HG02759 (cell line): ENCODE results near the gene ASCC3.

Source experiments
- ATAC-seq: cut with Tn5 transposase; IDR thresholded peaks from one replicate; pipeline ENCODE4 v1.9.1; 2021; ENCODE audit warnings: mild to moderate bottlenecking, moderate library complexity; ENCODE audit not compliant: unreplicated experiment

The ASCC3 gene

DNA sequence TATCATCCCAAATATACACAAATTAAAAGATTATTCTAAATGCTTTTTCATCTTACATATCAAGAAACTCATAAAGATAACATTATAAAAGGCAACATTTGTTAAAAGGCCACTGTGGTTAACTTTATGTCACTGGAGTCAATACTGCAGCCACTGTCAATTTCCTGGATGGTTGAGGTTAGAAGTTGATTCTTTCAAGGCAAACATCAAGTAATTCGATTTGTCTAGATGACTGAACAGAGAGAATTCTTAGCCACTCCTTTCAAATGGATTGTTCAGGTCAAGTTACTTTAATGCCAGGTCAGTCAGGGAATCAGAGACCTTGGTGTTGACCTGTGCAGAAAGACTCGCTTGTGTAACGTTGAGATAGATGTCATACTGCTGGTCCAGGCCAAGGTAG, 372.0 kb downstream of the ASCC3 start:
- ATAC-seq = no peak

DNA sequence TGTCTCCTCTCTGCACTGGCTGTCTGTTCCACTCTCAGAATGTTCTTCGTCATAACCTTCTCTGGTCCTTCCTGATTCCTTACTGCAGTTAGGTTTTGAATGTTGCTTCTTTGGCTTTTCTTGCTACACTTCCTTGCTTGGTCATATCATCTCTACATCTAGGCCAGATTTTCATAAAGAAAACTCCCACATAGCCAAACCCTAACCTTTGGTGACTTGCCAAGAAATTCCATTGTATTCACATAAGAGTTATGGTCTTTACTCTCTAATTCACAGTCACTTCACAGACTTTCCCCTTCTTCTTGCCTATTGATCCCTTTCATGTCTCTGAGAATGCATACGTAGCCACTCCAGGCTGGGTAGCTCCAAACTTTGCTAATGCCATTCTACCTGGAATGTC, 374.5 kb downstream of the ASCC3 start:
- no peak for ATAC-seq

DNA sequence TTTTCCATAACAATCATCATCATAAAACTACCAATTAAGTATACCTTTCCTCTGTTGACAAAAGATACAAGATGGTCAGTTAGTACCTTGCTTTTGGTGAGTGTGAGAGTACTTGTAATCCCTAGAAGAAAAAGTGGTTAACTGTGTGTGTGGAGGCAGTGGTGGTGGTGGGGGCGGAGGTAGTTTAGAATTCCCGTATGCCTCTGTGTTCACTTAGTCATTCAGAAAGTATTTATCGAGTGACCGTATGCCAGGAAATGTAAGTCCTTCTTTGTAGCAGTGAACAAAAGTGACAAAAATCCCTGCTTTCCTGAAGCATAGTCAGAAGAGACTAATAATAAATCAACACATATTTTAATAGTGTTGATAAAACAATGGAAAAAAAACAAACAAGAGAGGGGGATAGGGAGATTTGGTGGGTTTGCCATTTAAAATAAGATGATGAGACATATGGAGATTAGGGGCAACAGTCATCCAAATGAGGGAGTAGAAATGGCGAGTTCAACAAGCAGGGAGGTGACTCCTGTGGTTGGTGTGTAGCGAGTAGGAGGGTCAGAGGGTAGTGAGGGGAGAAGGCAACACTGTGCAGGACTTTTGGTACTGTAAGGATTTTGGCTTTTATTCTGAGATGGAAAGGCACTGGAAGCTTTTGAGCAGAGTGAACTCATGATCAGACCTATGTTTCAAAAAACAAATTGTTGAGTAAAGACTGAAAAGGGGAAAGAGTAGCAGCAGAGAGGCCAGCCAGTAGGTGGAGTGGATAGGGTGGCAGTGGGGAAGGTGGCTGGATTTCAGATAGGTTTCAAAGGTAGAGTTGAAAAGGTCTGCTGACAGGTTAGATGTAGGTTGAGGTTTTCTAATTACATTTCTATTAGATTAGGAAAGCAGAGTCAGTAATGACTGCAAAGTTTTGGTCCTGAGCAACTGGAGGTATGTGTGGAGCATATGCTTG, 376.1 kb downstream of the ASCC3 start:
- ATAC-seq = no peak

DNA sequence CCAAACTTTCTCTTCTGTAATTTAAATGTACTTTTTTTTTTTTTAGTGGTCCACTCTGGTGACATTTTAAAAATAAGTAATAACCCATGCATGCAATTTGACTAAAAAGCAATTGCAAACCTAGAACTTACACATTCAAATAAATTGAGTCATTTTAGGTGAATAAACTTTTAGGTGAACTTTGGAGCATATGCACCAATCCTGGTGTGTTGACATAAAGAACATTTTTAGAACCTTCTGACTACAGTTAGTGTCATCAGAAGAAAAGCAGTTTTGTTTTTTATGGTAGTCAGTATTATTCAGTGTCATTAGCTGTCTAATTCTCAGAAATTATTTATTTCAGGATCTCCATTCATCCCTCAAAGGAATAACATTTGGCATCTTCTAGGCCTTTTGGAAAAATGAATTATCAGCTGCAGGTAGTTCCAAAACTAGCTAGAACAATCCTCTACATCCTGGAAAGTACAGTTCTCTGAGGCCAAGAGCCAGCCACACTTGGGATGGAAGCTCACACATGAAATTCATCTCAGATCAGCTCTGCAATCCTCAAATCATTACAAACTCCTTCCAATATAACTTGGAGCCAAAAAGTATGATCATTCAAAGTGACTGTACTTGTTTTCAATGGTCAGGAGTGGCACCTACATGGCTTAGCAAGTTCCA, 378.0 kb downstream of the ASCC3 start:
- ATAC-seq = no peak

DNA sequence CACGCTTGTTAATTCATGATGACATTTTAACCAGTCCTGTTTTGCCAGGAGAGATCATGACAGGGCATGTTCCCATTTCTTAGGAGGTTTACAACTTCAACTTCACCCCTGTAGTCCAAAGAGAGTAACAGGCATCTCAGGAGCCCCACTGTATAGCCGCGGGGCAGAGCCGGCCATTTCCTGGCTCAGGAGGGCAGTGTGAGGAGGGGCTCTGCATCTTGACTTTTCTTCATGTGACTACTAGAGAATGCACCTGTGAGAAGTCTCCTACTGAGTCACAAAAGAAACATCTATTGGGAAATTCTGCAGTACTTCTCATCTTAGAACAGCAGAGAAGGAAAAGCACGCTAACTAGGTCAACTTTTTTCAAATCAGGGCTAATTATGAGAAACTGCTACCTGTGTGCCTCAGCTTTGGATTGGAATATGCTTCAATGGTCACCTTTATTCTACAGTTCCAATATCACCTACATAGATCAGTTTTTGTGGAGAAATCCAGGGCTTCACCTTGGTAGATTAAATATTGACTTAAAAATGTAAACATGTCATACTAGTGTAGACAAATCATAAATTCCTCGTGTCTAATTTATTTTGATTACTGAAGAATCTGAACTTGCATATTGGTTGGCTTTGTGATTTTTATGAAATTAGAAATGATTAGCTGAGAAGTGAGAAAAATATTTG, 387.8 kb downstream of the ASCC3 start:
- ATAC-seq = no peak

DNA sequence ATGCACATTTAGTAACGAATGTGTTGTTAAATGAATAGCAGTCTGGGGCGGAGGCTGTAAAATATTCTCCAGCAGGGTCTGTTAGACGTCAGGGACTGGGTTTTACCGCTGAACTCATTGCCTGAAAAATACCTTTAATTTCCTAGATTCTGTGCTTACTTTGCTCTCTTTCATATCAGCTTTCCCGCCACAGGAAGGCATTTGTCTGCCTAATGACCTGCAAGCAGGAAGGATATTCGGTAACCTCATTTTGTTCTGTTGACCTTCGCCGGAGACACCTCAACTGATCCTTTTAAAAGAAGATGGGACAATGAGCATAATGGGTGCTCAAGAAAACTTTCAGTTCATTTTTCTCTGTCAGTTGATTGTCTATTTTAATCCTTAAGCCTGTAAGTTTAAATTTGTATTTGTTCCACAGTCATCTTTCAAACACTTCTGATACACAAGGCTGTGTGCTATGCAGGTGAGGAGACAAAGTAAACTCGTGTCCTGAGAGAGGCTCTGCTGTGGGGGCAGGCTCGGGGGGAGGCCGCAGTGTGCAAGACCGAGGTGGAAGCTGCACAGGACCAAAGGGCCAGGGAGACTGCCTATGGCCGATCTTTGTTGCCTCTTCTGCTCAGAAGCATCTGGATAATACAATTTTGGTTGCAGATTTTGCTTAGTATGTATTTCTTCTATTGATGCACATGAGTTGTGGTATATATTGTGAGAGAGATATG, 389.0 kb downstream of the ASCC3 start:
- ATAC-seq = no peak

DNA sequence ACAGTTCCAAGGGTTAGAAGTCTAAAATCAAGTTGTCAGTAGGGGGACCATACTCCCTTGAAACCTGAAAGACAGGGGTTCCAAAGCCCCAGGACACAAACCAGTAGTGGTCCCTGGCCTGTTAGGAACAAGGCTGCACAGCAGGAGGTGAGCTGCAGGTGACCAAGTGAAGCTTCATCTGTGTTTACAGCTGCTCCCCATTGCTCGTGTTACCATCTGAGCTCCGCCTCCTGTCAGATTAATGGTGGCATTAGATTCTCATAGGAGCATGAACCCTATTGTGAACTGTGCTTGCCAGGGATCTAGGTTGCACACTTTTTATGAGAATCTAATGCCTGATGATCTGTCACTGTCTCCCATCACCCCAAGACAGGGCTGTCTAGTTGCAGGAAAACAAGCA, 391.1 kb downstream of the ASCC3 start:
- ATAC-seq = no peak

DNA sequence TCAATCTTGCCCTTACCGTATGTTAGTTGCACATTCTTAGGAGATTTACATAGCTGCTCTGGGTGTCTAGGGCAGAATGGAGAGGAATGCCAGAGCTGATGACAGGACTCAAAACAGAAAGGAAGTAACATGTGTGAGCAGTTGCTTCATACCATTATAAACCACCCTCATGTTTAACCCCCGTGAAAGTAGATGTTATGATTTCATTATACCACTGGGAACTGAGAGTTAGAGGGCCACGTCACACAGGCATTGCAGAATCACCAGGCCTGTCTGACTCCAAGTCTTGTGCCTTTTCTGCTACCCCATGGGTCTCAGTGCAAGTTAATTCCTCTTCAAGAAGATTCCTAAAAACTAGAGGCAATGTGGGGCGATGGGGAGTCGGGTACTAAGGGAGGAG, 392.9 kb downstream of the ASCC3 start:
- no peak for ATAC-seq

DNA sequence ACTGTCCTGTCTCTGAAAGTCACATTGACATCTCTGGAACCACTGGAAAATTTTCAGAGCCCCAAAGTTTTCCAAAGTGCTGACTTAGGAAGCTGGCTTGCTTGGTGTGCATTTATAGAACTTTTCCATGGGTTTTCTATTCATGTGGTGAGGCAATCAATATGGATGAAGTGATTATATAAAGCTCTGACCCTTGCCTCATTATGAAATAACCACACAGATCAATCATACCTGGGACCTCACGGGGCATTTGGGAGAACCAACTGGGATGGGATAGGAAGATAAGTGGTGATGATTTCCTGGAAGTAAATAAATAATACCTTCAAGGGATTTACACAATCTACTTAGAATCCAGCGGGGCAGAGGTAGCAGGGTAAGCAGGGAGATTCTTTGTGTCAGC, 393.5 kb downstream of the ASCC3 start:
- ATAC-seq = no peak

DNA sequence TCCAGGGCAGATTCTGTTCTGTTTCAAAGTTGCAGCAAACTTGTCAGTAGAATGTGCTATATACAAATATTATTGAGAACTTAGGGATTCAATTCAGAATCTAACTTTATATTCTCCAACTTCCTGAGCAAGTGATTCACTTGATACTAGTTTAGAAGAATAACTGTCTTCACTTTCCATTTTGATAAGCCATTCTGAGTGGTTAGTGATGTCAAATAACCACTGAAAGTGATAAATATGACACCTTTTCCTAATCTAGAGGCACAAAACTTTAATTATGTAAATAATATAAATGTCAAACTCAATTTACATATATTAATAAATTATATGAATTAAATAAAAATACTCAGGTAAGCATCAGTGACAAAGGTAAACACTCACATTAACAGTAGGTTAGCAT, 395.9 kb downstream of the ASCC3 start:
- ATAC-seq = no peak

DNA sequence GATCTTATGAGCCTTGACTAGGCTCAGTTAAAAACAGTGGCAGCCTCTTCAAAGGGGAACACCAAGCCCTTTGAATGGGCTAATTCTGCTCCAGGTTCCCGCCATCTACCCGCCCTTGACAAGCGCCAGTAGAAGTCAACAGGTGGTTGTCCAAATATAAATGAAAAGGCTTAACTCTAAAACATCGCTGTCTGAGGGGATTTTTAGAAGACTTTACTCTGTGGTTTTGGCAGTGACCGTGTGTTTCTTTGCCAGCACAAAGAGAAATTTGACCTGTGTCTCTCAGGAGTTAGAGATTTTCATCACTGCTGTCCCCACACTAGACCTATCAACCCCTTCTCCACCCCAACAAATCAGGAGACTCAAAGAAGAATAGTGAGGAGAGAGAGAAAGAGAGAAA, 396.7 kb downstream of the ASCC3 start:
- ATAC-seq = peak; percentile 71

DNA sequence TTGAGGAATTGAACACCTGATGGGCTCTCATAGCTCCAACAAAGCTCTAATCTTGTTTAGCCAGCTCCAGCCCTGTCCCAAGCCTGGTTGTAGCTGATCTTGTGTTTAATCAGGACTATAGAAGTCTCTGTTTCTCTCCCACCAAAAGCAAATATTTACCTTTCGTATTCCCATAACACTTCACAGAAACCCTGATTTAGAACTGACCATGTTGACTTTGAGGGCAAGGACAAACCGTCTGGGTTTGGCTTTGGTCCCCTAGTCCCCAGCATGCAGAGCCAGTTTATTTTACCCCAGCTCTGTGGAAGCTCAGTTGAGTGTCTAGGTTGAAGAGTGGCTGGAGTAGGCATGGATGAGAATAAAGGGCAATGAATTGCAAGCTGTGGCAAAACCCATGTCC, 398.4 kb downstream of the ASCC3 start:
- no peak for ATAC-seq

DNA sequence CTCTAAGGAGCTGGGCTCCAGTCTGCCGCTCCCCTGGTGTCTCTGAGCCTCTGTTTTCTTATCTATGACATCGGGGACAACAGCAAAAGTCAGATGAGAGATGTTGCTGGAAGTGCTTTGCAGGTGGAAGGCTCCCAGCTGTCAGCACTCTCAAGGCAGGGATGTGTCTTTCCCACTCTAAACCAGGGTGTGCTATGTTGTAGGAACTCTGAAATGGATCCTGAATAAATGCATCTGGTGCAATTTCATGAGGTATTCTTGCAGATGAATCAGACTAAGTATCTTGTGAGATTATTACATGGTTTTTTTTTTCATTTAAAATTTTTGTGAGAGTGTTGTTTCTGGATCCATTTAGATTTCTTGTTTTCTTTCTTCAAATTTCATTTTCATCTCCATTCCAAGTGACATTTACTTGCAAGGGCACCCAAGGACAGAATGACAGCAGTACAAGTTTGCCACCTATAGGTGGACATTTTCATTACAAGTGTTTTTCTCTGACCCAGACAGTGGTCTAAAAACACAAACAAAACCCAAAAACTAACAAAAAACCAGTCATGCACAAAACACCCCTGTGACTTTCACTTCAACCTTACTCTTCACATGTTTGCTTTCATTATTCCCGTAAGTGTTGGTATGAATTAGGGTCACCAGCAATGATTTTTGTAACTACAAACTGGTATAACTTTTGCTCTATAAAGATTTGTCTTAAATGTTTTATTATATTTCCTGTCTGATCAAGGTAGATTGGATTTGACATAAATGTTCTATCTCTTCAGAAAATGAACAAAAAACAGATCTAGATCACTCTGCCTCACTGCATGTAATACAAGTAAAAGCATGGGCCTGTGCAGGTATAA, 401.7 kb downstream of the ASCC3 start:
- ATAC-seq = peak; percentile 45

DNA sequence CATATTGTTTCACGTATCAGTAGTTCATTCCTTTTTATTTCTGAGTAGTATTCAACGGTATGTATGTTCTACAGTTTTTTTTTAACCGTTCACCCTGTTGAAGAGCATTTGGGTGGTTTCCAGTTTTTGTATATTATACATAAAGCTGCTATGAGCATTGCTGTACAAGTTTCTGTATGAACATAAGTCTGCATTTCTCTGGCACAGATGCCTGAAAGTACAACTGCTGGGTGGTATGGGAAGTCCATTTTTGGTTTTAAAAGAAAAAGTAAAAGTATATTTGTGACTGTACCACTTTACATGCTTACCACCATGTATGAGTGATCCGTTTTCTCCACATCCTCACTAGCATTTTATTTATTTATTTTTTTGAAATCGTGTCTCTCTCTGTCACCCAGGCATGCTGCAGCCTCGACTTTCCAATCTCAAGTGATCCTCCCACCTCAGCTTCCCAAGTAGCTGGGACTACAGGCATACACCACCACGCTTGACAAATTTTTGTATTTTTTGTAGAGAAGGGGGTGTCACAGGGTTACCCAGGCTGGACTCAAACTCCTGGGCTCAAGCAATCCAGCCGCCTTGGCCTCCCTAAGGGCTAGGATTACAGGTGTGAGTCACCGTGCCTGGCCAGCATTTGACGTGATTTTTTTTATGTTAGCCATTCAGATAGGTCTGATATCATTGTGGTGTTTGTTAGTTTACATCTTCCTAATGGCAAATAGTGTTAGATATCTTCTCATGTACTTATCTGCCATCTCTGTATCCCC, 405.4 kb downstream of the ASCC3 start:
- ATAC-seq = peak; percentile 78

DNA sequence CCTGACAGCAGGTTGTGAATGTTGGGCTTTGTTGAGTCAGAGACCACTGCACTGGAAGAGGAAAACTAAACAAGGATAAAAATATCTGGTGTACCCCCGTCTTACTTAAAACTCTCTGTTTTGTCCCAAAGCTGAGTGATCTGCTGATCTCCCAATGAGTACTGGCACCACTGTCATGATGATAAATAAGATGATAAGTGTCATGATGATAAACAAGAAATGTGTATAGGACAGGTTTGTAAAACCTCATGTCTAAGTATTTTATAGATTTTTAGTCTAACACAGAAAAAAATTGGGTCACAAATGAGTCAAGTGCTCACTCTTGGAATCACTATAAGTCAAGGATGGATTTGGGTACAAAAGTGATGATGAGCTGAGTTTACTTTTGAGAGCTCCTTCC, 407.9 kb downstream of the ASCC3 start:
- ATAC-seq = no peak

DNA sequence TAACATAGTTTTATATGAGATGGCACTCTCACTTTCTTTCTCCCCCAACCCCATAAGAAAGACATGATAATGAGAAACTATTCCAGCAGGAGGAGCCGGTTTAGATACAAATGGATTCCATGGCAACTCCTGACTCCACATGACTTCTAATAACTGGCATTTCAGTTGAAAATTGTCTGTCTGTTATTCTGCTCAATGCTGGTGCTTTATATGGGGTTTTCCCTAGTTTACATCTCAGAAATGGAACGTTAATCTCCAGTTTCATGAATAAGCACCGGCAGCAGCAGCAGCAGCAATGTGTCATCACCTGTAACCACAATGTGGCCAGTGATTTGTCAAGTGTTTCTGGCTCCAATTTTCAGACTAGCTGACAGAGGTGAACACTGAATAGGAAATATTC, 408.5 kb downstream of the ASCC3 start:
- peak; percentile 83 for ATAC-seq

DNA sequence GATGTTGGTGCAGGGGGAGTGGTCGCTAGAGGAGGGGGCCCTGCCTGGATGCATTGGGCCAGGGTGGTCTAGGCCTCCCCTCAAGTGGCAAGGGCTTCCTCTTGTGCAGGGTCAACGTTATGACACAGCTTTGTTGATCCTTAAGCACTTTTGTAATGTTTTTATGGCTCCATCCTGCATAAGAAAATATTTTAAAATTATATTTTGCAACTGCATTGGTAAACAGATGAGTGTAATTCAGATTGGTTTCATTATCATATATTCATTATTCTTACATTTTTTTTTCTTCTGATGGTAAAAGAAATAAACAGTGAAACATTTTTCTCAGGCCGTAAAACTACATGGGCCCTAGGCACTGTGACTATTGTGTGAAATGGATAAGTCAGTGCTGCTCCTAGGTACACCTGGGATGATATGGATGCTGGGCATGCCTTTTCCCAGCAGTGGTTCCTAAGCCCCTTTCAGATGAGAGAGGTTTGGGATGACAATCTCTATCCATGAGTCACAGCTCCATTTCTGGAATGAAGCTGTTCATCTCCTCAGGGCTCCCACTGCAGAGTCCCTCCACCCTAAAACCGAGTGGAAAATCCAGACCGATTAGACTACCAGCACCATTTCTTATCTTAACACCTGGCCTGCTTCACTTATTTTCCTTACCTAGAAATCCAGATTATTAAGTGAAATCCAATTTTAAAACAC, 410.6 kb downstream of the ASCC3 start:
- no peak for ATAC-seq

DNA sequence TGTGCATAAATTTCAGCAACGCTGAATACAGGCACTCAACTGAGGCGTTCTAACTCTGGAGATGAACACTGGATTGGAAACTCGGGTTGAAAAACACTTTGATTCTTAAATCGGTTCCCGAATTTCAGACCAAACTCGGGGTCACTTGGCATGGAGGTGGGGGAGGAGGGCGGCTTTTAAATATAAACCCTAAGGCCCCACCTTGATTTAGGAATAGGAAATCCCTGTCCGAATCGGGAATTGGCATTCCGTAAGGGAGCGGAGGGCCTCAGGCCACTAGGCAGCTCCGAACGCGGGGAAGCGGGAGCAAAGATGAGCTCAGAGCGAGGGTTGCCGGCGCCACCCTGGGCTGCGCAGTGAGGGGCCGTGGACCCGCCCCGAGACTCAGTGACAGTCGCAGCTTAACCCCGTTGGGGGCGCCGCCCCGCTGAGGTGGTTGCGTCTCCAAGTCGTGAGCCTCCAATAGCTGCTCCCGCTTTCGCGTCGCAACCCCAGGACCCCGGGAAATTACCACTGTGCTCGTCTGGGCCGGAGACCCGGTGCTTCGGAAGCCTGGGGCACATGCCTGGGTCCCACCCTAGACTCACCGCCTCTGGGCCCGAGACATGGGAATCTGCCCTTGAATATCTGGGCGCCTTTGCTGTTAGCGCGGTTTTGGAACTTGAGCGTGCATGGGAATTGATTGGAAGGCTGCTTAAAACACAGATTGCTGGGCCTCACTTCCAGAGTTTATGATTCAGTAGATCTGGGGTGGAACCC, 411.8 kb downstream of the ASCC3 start:
- ATAC-seq = no peak
